Epidermal melanocyte (primary cell): Measurements from ENCODE around the gene DLL3.

Experiments
- DNase-seq: peaks from one replicate; pipeline ENCODE4 v3.0.0; 2011; ENCODE audit warnings: low spot score; ENCODE audit not compliant: insufficient read length

Gene DLL3

DNA sequence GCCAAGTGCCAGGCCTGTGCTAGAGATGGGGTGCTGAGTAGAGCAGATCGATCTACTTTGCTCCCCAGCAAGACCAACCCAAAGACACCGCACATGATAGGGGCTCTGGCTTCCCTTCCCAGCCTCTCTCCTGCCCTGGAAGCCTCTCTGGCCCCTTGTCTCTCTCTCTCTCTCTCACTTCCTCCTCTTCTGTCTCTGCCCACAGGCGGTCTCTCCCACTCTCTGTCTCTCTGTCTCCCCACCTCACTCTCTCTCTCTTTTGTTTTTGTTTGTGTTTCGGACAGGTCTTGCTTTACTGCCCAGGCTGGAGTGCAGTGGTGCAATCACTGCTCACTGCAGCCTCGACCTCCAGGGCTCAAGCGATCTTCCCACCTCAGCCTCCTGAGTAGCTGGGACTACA lies 17.5 kb downstream of the DLL3 start:
- no peak for DNase-seq

GRCh38 chr19:39517432-39517831 lies 18.7 kb downstream of the DLL3 start:
- DNase-seq = no peak

DNA sequence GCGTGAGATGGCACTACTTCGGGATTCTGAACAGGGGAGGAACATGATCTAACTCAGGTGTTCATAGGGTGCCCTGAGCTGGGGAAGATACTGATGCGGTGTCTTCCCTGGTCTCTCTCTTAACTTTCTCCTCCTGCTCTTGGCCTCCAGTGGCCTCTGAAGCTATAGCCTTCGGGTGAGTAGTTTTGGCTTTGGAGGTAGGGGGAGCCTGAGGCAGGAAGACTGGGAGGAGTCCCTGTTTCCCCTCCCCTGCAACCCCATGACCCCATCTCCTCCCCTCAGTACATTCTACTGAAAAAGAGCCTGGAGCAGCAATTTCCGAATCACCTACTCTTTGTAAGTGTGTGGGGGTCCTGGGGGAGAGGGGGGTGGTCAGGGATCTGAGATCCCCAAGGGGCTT lies 19.7 kb downstream of the DLL3 start:
- DNase-seq = no peak

- DNase-seq = no peak
Measured at GRCh38 chr19:39518975-39519374, 20.2 kb downstream of the DLL3 start.

- no peak for DNase-seq
Measured at GRCh38 chr19:39520541-39521484, 22.1 kb downstream of the DLL3 start.

- DNase-seq = no peak
Measured at GRCh38 chr19:39524495-39524894, 25.7 kb downstream of the DLL3 start.

GRCh38 chr19:39525205-39525604 lies 26.5 kb downstream of the DLL3 start:
- DNase-seq = no peak

DNA sequence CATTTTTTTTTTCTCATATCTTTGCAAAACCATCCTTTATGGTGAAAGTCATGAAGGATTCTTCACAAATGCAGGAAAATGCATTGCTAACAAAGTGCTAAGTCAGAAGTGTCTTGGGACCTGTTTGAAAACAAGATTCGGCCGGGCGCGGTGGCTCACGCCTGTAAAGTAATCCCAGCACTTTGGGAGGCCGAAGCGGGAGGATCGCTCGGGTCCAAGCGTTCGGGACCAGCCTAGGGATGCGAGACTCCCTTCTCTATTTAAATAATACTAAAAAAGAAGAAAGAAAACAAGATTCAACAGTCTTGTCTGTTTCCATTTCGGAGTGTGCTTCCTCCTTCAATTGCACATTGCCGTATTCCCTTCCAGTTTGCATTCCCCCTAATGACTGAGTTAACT lies 33.1 kb downstream of the DLL3 start:
- DNase-seq = no peak

GRCh38 chr19:39532233-39533002 lies 33.7 kb downstream of the DLL3 start, which contains the start of gene EID2B:
Gene EID2B (minus strand): TSS chr19:39532852. CDS start chr19:39532802, 50 bp downstream.
- peak; percentile 95 for DNase-seq

GRCh38 chr19:39533003-39533512 lies 34.3 kb downstream of the DLL3 start:
- no peak for DNase-seq

GRCh38 chr19:39533791-39534190 lies 35.0 kb downstream of the DLL3 start:
- no peak for DNase-seq

- no peak for DNase-seq
Measured at GRCh38 chr19:39539165-39539517, 40.4 kb downstream of the DLL3 start.

DNA sequence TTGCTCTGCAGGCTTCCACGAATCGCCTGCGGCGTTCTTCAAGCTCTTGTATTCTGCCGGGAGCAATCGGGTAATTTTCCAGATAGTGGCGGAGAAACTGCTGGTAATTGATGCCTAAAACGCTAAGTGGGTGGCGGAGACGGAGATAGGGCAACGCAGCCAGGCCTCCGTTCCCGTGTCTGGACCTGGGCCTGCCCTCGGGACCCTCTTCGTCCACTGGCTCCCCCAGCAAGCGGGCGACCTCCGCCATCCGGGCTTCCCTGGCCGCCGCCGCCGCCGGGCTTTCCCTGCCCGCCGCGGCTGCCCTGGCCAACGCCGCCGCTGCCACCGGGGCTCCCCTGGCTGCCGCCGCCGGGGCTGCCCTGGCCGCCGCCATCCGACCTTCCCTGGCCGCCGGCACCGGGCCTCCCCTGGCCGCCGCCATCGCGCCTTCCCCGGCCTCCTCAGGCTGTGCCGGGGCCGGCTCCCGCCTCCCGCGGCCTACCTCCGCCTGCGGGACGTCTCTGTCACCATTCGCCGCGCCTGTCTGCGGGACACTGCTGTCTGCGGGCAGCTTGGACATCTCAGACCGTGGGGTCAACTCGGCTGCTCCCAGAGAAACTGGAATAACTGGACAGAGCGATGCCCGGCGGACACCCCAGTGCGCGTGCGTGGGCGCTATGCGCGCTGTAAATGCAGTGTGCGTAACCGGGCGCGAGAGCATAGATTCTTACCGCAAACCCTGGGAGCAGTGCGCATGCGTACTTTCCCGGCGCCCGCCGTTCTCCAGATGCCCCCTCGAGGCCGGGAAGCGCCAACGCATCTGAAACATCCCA lies 41.0 kb downstream of the DLL3 start, which contains the start of gene EID2:
TSS of gene EID2 (minus strand) at position 644 of the 815 bp plus-strand sequence. CDS start at position 562, 82 bp downstream.
- peak; percentile 97 for DNase-seq

GRCh38 chr19:39540333-39540673 lies 41.6 kb downstream of the DLL3 start:
- no peak for DNase-seq

DNA sequence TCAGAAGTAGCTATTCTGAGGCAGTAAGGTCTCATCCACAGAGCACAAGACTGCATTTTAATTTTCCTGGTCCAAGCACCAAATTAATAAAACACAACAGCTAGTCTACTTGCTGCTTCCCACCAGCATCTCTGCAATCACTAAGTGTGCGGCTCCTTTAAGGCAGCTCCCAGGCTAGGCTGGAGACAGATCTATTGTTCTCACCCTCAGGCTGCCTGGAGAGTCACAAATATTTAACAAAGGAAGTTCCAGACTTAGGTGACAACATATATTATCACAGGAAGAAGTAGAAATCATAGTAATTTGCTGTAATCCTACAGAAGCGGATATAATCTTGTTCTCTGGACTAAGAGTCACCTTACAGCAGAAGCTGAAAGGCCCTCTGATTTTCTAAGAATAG lies 43.5 kb downstream of the DLL3 start:
- no peak for DNase-seq

- no peak for DNase-seq
Measured at GRCh38 chr19:39543477-39543857, 44.7 kb downstream of the DLL3 start.

DNA sequence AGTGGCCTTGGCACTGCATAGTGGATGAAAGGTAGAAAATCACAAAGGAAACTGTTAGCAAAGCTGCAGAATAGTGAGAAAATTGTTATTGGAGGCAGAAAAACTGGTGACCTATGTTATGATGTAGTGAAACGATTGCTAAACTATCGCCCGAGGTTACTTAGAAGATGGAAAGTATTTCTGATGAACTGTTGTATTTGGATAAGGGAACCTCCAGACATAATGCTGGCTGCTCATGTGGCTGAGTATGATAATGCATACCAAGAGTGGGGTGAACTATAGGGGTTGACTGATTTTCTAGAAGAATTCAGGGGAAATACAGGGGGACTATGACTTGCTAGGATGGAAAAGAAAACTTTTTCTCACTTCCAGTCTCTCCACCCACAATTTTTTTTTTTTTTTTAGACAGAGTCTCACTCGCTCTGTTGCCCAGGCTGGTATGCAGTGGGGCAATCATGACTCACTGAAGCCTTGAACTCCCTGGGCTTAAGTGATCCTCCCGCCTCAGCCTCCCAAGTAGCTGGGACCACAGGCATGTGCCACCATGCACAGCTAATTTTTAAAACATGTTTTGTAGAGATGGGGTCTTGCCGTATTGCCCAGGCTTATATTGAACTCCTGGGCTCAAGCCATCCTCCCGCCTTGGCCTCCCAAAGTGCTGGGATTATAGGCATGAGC lies 45.6 kb downstream of the DLL3 start:
- no peak for DNase-seq

- DNase-seq = no peak
Measured at GRCh38 chr19:39544911-39545310, 46.2 kb downstream of the DLL3 start.

DNA sequence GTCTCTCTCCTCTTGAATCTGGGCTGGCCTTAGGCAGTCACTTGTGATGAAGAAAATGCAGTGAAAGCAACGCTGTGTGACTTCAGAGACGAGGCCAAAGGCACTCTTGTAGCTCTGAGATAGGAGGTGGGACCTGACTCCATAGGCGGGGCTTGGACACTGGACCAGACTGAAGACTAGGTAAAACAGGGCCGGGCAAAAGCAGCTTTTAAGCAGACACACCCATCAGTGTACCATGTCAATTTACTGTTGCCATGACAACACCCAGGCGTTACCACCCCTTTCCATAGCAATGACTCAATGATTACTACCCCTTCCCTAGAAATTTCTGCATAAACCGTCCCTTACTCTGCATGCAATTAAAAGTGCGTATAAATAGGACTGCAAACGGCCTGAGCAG lies 47.9 kb downstream of the DLL3 start:
- no peak for DNase-seq

GRCh38 chr19:39550197-39550596 lies 51.5 kb downstream of the DLL3 start:
- DNase-seq = no peak
